GM18951 (cell line): Measurements from ENCODE around the gene NAV2.

Source experiments
- POLR2A ChIP-seq: IDR thresholded peaks from 4 replicates; pipeline ENCODE4 v1.6.1; 2011; ENCODE audit warnings: mild to moderate bottlenecking; ENCODE audit not compliant: insufficient read length, insufficient read depth; ENCODE audit errors: extremely low read depth
- in situ Hi-C: fragments of 300-500 bp; cut with MboI; formaldehyde crosslinking; loops from one replicate; pipeline ENCODE4 v1.12.0; 2022; ENCODE audit warnings: low sequenced_read_pairs, mixed read lengths, inconsistent platforms; ENCODE audit not compliant: unreplicated experiment

Gene NAV2

DNA sequence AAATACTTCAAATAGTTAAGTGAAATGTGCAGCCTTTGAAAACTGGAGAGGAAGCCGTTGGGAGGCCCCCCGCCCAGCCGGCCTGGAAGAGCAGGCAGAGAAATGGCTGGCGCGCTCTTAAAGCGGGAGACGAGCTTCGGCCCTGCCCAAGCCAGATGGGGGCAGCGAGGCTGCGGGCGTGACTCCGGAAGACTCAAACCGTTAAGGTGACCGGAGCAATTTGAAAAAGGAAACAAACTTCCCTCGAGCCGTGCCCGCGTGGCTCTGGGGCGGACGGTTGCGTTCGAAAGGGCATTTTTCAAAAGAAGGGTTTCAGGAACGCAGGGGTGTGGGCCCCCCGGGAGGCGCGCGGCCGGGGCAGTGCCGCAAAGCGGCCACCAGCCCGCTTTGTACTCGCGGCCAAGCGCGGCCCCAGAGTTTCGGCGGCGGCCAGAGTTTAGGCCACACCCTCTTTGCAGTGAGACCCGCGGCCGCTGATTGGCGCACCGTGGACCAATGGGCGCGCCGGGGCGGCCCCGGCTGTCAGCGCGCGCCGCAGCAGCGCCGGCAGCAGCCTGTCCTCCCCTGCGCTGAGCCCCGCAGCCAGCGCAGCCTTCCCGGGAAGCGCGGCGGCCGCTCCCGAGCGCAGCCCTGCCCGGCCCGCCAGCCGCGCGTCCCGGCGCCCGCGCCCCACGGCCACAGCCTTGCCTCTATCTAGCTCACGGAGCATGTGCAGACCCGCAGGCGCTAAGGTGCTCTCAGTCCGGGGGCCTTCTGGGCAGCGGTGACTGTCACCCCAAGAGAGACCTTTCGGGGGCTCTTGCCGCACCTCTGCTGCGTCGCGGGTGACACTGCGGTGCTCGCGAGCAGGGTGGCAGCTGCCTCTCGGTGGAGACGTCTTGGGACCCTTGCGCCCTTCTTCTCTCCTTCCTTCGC, at the start of gene NAV2:
Gene NAV2 (plus strand): TSS at position 557 of the 915 bp plus-strand sequence. CDS start 859 bp downstream, outside the sequence.
- peak; percentile 75 for TF ChIP-seq POLR2A
- in situ Hi-C loops: no loop called here

DNA sequence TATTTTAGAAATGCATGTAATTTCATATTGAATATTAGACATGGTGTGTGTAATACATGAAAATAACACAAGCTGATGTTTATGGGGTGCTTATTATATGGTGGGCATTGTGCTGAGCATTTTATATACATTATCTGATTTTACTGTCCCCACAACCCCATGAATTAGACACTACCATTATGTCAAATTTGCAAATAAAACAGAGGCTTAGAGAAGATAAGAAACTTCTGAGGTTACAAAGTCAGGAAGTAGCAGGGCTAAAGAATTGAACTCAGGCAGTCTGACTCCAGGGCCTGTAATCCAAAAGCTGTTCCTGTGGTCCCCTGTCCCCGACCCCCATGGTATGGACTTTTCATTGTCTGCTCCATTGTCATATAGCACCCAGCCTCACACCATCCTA, 49.4 kb upstream of the NAV2 start:
- TF ChIP-seq POLR2A: no peak
- in situ Hi-C loops: no loop called here

DNA sequence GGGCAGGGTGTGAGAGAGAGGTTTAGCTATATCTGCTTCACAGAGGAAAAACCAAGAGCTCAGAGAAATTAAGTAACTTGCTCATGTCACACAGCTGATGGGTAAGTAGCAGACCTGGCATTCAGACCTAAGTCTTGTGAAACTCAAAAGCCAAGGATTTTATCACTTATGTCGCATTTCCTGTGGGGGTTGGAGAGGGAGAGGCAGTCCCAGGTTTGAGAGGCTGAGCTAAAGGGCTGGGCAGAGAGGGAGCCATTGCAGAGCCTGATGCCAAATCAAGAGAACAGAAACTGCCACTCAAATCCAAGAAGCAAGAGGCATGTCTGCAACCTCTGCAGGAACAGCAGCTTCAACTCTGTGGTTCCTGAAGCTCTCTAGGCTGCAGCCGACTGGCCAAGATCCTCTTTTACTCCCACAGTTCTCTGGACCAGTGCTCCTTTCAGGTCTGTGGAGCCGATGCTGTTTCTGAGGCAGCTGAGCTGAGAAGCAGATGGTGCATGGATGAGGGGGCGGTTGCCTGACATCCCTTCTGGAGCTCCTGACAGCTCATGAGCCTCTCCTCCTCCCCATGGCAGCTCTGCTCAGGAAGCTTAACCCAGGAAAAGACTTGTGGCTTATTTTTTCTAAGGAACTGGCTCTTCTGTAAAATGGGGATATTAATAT, 47.6 kb upstream of the NAV2 start:
- in situ Hi-C loops: no loop called here
- no peak for TF ChIP-seq POLR2A

DNA sequence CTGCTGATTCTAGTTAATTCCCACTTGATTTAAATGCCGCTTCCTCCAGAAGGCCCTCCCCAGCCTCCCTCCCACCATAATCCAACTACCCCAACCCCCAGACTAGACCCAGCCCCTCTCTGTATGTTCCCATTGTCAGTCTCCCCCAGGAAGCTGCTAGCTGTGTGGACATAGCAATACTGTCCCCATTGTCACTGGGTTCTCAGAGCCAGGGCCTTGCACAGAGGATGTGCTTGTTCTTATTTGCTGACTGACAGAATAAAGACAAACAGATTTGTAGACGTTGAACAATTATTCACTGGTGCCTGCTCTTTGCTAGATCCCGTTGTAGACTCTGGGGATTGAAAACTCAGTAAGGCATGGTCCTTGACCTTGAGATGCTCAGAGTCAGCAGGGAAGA, 45.7 kb upstream of the NAV2 start:
- in situ Hi-C loops: no loop called here
- no peak for TF ChIP-seq POLR2A

GRCh38 chr11:19669511-19669910, 43.1 kb upstream of the NAV2 start:
- TF ChIP-seq POLR2A: no peak
- in situ Hi-C loops: no loop called here

DNA sequence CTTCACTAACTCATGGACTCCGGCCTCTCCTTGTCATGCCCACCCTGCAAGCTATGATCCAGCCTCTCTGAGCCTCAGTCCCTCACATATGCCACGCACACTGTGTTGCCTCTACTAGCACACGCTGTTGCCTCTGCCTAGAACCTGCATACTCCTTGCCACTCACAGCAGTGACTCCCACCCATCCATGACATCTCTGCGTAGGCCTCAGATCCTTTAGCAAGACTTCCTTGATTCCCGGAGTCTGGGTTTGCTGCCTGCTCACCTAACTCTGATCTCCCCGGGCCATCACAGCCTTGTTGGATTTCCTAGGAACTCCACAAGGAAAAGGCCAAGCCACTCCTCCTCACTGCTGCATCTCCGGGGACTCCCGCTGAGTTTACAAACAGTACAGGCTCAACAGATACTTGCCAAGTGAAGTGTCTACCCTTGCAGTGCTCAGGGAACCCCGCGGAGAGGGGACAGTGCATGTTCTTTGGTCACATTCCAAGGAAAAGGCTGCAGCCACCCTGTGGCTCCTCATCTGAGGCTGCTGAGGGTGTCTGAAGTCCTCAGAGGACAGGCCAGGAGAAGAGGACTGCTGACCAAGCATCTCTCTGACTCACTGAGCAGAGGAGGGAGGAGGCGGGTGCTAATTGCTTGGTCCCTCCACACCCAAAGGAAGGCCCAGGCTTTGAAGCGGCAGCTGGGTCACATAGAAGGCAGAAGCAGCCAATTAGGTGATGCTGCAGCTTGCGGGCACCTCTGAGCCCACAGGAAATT, 42.4 kb upstream of the NAV2 start:
- TF ChIP-seq POLR2A: no peak
- in situ Hi-C loops: no loop called here

DNA sequence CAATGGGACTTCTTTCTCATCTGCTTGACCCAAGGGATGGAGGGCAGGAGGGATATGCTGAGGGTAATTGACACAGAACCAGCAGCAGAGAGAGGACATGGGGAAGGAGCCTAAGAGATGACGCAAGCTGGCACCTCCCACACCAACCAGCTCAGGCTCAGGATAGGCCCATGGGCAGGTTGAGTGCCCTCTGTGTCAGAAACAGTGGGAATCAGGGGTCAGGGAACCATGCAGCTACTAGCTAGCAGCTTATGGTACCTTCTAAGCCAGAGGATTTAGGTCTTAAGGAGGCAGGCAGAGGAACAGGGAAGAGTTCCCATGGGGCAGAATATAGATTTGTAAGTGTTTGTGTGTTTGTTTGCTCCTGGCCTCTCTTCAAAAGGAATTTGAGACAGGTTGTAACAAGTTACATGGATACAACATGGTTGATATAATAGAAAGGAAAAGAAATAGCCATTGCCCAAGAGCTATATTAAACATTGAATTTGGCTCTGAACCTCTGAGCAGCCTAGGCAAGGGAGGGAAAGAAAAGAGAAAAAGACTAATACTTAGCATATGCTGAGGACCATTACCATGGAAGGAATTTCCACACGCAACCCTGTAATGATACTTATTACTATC, 39.9 kb upstream of the NAV2 start:
- in situ Hi-C loops: no loop called here
- TF ChIP-seq POLR2A: no peak

DNA sequence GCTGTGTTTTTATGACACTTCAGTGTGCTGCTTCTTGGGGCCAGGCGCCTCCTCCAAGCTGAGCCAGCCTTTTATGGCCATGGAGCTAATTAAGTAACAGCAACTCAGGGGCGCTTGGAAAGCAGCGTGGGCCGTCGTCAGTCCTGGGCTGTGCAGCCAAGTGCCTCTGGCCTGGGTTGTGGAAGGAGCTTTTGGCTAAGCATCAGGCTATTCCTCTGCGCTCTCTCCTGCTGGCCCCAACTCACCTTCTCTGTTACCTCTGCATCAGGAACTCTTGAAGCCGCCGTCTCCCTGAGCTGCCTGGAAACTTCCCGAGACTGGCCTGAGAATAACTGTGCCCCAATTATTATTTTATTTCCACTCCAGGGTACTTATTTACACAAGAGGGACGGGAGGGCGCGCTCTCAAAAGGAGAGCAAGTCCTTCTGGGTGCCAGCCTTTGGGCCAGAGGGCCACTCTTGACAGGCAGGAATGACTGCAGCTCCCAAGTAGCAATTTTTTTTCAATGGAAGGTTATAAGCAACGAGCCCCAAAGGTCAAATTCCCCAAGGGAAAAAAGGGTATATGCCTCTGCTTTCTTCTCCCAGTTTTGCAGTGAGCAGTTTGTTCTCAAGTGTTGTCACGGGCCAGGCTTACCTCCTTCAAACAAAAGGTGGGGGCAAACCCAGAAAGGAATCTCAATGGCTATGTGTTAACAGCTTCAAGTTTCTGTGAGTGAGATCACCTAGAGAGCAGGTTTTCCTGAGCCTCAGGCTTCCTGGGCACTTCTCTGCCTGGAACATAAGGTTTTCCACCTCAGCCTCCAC, 38.5 kb upstream of the NAV2 start:
- in situ Hi-C loops: no loop called here
- no peak for TF ChIP-seq POLR2A

GRCh38 chr11:19674836-19675235, 37.8 kb upstream of the NAV2 start:
- in situ Hi-C loops: no loop called here

GRCh38 chr11:19675397-19675796, 37.2 kb upstream of the NAV2 start:
- in situ Hi-C loops: no loop called here
- TF ChIP-seq POLR2A: no peak

More at GRCh38 chr11:19674836-19675235, 37.8 kb upstream of the NAV2 start:
- no peak for TF ChIP-seq POLR2A

- no peak for TF ChIP-seq POLR2A
- in situ Hi-C loops: no loop called here
These were observed 35.9 kb upstream of the NAV2 start for GRCh38 chr11:19676475-19677380.
